Trophoblast cell (in vitro differentiated cells and primary cell): ENCODE measurements around the gene IL17A.
A peak's percentile ranks its signal among the peaks of the same experiment; 100 is the strongest.

ENCODE experiments used
- DNase-seq, 2 donors: peaks; one replicate each; pipeline ENCODE4 v3.0.0-alpha.2; 2016
- H2AFZ ChIP-seq: 2 replicates; pipeline ENCODE4 v1.6.1; 2013; ENCODE audit warnings: low read length, moderate library complexity, mild to moderate bottlenecking; ENCODE audit not compliant: insufficient read depth, poor library complexity
- H2AK5ac ChIP-seq: 2 replicates; pipeline ENCODE4 v1.6.1; 2013; ENCODE audit warnings: mild to moderate bottlenecking, low read length
- H2BK120ac ChIP-seq: 2 replicates; pipeline ENCODE4 v1.6.1; 2013; ENCODE audit warnings: low read length, mild to moderate bottlenecking, moderate library complexity; ENCODE audit not compliant: insufficient read depth, poor library complexity
- H2BK12ac ChIP-seq: 2 replicates; pipeline ENCODE4 v1.6.1; 2013; ENCODE audit warnings: mild to moderate bottlenecking, low read length, moderate library complexity
- H2BK5ac ChIP-seq: 2 replicates; pipeline ENCODE4 v1.6.1; 2013; ENCODE audit warnings: low read length, low read depth, moderate library complexity, mild to moderate bottlenecking; ENCODE audit not compliant: poor library complexity
- H3K14ac ChIP-seq: 2 replicates; pipeline ENCODE4 v1.6.1; 2013; ENCODE audit warnings: mild to moderate bottlenecking, low read length
- H3K18ac ChIP-seq: 2 replicates; pipeline ENCODE4 v1.6.1; 2013; ENCODE audit warnings: mild to moderate bottlenecking, low read length
- H3K23ac ChIP-seq: 2 replicates; pipeline ENCODE4 v1.6.1; 2013; ENCODE audit warnings: low read length
- H3K27ac ChIP-seq: 2 replicates; pipeline ENCODE4 v1.5.1; 2013; ENCODE audit warnings: low read depth, mild to moderate bottlenecking, inconsistent platforms, low read length, moderate library complexity
- H3K27me3 ChIP-seq: 2 replicates; pipeline ENCODE4 v1.6.1; 2013; ENCODE audit warnings: inconsistent platforms, mild to moderate bottlenecking, low read length, moderate library complexity; ENCODE audit not compliant: insufficient read depth
- H3K36me3 ChIP-seq, 2 experiments: 1 replicate in 1 of 2; 2 replicates in 1 of 2; pipeline ENCODE4 v1.6.1; 2013; ENCODE audit warnings: low read length in 2 of 2, mild to moderate bottlenecking in 2 of 2, moderate library complexity in 1 of 2; ENCODE audit not compliant: insufficient read depth in 2 of 2, control insufficient read depth in 1 of 2
- H3K4ac ChIP-seq: 2 replicates; pipeline ENCODE4 v1.6.1; 2013; ENCODE audit warnings: low read depth, mild to moderate bottlenecking, low read length, moderate library complexity
- H3K4me1 ChIP-seq, 2 experiments: 1 replicate in 1 of 2; 2 replicates in 1 of 2; pipeline ENCODE4 v1.6.1; 2013; ENCODE audit warnings: low read length in 2 of 2, mild to moderate bottlenecking in 2 of 2, moderate library complexity in 1 of 2; ENCODE audit not compliant: insufficient read depth in 2 of 2, control insufficient read depth in 1 of 2
- H3K4me2 ChIP-seq: 2 replicates; pipeline ENCODE4 v1.6.1; 2013; ENCODE audit warnings: inconsistent platforms, mild to moderate bottlenecking, low read length, moderate library complexity
- H3K4me3 ChIP-seq: 2 replicates; pipeline ENCODE4 v1.5.1; 2013; ENCODE audit warnings: mild to moderate bottlenecking, low read depth, low read length, inconsistent platforms
- H3K79me1 ChIP-seq: one replicate; pipeline ENCODE4 v1.6.1; 2013; ENCODE audit warnings: low read length
- H3K79me2 ChIP-seq: 2 replicates; pipeline ENCODE4 v1.6.1; 2013; ENCODE audit warnings: low read length, mild to moderate bottlenecking; ENCODE audit not compliant: control insufficient read depth, insufficient read depth, poor library complexity
- H3K9ac ChIP-seq: 2 replicates; pipeline ENCODE4 v1.6.1; 2013; ENCODE audit warnings: mild to moderate bottlenecking, low read length
- H3K9me3 ChIP-seq: 2 replicates; pipeline ENCODE4 v1.6.1; 2013; ENCODE audit warnings: low read depth, mild to moderate bottlenecking, control low read depth, inconsistent platforms, low read length; ENCODE audit not compliant: insufficient read depth
- H4K12ac ChIP-seq: 2 replicates; pipeline ENCODE4 v1.6.1; 2013; ENCODE audit warnings: low read depth, mild to moderate bottlenecking, low read length, moderate library complexity
- H4K8ac ChIP-seq: 2 replicates; pipeline ENCODE4 v1.6.1; 2013; ENCODE audit warnings: low read depth, mild to moderate bottlenecking, low read length, moderate library complexity
- H4K91ac ChIP-seq: one replicate; pipeline ENCODE4 v1.6.1; 2013; ENCODE audit warnings: low read depth, mild to moderate bottlenecking, low read length, moderate library complexity
- WGBS: extraction: QIAGEN DNeasy Blood & Tissue Kit; methylation state at CpG from one replicate; pipeline ENCODE4 v1.1.7; 2013; ENCODE audit warnings: missing lambda C conversion rate; ENCODE audit not compliant: insufficient read length, insufficient coverage; ENCODE audit errors: extremely low coverage; 5-methylcytosine and 5-hydroxymethylcytosine counted together

IL17A gene

GRCh38 chr6:52141596-52141995 lies 44.6 kb upstream of the IL17A start:
- WGBS: no CpG with 5 or more reads among the region's 1 CpG
- Histone ChIP-seq H2BK5ac (no peak overlapping the region), H3K18ac (no peak overlapping the region), H3K23ac (no peak overlapping the region), H3K79me2 (no peaks in the 10 kb centered on the region), H3K79me1 (no peaks in the 10 kb centered on the region), H4K91ac (no peak overlapping the region), H3K4ac (no peak overlapping the region), H2BK12ac (no peak overlapping the region), H3K14ac (no peak overlapping the region), H3K4me2 (no peak overlapping the region), H3K36me3 (no peaks in the 10 kb centered on the region), H4K12ac (no peak overlapping the region), H3K4me3 (no peak overlapping the region), H3K9ac (no peak overlapping the region), H3K27me3 (no peaks in the 10 kb centered on the region), H3K9me3 (no peaks in the 10 kb centered on the region), H2BK120ac (no peak overlapping the region), H3K27ac (no peak overlapping the region), H3K4me1 (peaks cover 0 to 3% of the 10 kb centered on the region in 2 experiments), H4K8ac (no peak overlapping the region), H2AK5ac (no peak overlapping the region), H2AFZ (no peak overlapping the region)
- DNase-seq: no peak

GRCh38 chr6:52142556-52142955 lies 43.6 kb upstream of the IL17A start:
- H3K4me1 ChIP-seq: no peaks in the 10 kb centered on the region
- no peak overlapping the region for H3K18ac ChIP-seq
- no peak overlapping the region for H3K4me2 ChIP-seq
- no peaks in the 10 kb centered on the region for H3K79me1 ChIP-seq
- no peak overlapping the region for H2AK5ac ChIP-seq
- H3K9me3 ChIP-seq: no peaks in the 10 kb centered on the region
- no peaks in the 10 kb centered on the region for H3K27me3 ChIP-seq
- H3K4ac ChIP-seq: no peak overlapping the region
- H2BK120ac ChIP-seq: no peak overlapping the region
- no peaks in the 10 kb centered on the region for H3K36me3 ChIP-seq
- H3K14ac ChIP-seq: no peak overlapping the region
- H4K12ac ChIP-seq: no peak overlapping the region
- no peak overlapping the region for H4K91ac ChIP-seq
- WGBS: no CpG with 5 or more reads among the region's 1 CpG
- H3K27ac ChIP-seq: no peak overlapping the region
- no peak overlapping the region for H3K4me3 ChIP-seq
- no peak for DNase-seq
- H2AFZ ChIP-seq: no peak overlapping the region
- no peak overlapping the region for H2BK12ac ChIP-seq
- H4K8ac ChIP-seq: no peak overlapping the region
- no peak overlapping the region for H3K23ac ChIP-seq
- H3K9ac ChIP-seq: no peak overlapping the region
- H2BK5ac ChIP-seq: no peak overlapping the region
- no peaks in the 10 kb centered on the region for H3K79me2 ChIP-seq

- WGBS: no CpG with 5 or more reads among the region's 4 CpGs
- no peak for DNase-seq
- no peak overlapping the region for H3K4me2 ChIP-seq
These were observed 42.6 kb upstream of the IL17A start for GRCh38 chr6:52143551-52143950.

GRCh38 chr6:52144196-52145076 lies 41.7 kb upstream of the IL17A start:
- Histone ChIP-seq H3K18ac (no peak overlapping the region), H3K23ac (no peak overlapping the region), H3K9me3 (no peaks in the 10 kb centered on the region), H3K27me3 (no peaks in the 10 kb centered on the region), H4K12ac (no peak overlapping the region), H3K4ac (no peak overlapping the region), H3K4me1 (no peaks in the 10 kb centered on the region), H2BK120ac (no peak overlapping the region), H3K14ac (no peak overlapping the region), H3K27ac (no peak overlapping the region), H3K9ac (no peak overlapping the region), H4K91ac (no peak overlapping the region), H3K4me2 (no peak overlapping the region), H2BK5ac (no peak overlapping the region), H4K8ac (no peak overlapping the region), H3K79me2 (no peaks in the 10 kb centered on the region), H2BK12ac (no peak overlapping the region), H2AFZ (no peak overlapping the region), H3K79me1 (no peaks in the 10 kb centered on the region), H3K36me3 (no peaks in the 10 kb centered on the region), H2AK5ac (no peak overlapping the region), H3K4me3 (no peak overlapping the region)
- no CpG with 5 or more reads among the region's 14 CpGs for WGBS
- no peak for DNase-seq

More at GRCh38 chr6:52143551-52143950, 42.6 kb upstream of the IL17A start:
- Histone ChIP-seq H3K27ac (no peak overlapping the region), H3K9ac (peak overlapping the region; percentile 9), H3K18ac (no peak overlapping the region), H4K12ac (no peak overlapping the region), H3K23ac (no peak overlapping the region), H2AFZ (no peak overlapping the region), H3K79me1 (no peaks in the 10 kb centered on the region), H3K79me2 (no peaks in the 10 kb centered on the region), H2BK120ac (no peak overlapping the region), H3K36me3 (no peaks in the 10 kb centered on the region), H3K4me1 (no peaks in the 10 kb centered on the region), H2BK5ac (no peak overlapping the region), H2AK5ac (no peak overlapping the region), H4K8ac (no peak overlapping the region), H3K14ac (no peak overlapping the region), H3K4ac (no peak overlapping the region), H3K27me3 (no peaks in the 10 kb centered on the region), H4K91ac (no peak overlapping the region), H3K9me3 (no peaks in the 10 kb centered on the region), H3K4me3 (no peak overlapping the region), H2BK12ac (no peak overlapping the region)
